Astrocyte of the cerebellum (primary cell): ENCODE measurements around the gene ZNF664.

Experiments used
- DNase-seq: peaks from one replicate; pipeline ENCODE4 v3.0.0-alpha.2; 2011; ENCODE audit warnings: low read depth
- H3K4me3 ChIP-seq: 2 replicates; pipeline ENCODE4 v1.5.1; 2011; ENCODE audit warnings: mild to moderate bottlenecking, low read depth, low read length, moderate library complexity
- in situ Hi-C: cut with HindIII; loops from 2 replicates; pipeline ENCODE4 v1.10.0; 2017; ENCODE audit warnings: low sequenced_read_pairs
- TF ChIP-seq, protein P1 (sequence below): IDR thresholded peaks from 2 replicates; pipeline ENCODE4 v1.5.1; 2012; ENCODE audit warnings: low read length, low read depth, moderate library complexity, mild to moderate bottlenecking; ENCODE audit errors: missing control alignments

Gene ZNF664

DNA sequence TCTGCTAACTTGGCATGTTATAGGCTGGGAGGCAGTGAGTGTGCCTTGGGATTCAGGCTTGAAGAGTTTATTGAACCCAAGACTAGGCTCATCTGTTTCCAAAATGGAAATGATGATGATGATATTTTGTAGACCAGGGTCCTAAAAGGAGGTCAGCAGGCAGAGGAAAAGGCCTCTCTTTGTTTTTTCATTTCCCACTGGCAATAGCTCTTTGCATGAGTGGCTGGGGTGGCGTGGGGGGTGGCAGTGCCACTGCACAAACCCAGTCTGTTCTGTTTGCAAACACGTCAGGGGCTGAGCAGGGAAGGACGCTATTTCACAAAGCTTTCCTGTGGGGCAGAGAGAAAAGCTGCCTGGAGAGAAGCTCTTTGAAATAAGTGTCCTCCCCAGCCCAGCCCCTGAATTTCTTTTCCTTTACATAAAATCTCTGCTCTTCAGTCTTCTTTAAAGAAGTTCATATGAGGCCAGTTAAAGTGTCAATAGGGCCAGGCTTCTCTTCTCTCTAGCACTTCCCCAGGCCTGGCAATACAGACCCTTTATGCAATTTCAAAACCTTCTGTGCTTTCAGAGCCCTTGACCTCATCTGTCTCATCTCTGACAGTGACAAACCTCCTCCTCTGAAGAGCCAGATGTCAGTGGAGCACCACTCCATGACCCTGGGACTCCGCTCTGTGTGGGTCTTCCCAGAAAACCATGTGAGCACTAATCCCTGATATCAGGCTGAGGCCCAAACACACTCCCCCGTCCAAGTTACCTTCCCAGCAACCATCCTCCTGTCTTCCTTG is 72.8 kb downstream of the ZNF664 start:
- DNase-seq: no peak
- TF ChIP-seq, protein P1, sequence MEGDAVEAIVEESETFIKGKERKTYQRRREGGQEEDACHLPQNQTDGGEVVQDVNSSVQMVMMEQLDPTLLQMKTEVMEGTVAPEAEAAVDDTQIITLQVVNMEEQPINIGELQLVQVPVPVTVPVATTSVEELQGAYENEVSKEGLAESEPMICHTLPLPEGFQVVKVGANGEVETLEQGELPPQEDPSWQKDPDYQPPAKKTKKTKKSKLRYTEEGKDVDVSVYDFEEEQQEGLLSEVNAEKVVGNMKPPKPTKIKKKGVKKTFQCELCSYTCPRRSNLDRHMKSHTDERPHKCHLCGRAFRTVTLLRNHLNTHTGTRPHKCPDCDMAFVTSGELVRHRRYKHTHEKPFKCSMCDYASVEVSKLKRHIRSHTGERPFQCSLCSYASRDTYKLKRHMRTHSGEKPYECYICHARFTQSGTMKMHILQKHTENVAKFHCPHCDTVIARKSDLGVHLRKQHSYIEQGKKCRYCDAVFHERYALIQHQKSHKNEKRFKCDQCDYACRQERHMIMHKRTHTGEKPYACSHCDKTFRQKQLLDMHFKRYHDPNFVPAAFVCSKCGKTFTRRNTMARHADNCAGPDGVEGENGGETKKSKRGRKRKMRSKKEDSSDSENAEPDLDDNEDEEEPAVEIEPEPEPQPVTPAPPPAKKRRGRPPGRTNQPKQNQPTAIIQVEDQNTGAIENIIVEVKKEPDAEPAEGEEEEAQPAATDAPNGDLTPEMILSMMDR: no peak
- in situ Hi-C loops: no loop called here

DNA sequence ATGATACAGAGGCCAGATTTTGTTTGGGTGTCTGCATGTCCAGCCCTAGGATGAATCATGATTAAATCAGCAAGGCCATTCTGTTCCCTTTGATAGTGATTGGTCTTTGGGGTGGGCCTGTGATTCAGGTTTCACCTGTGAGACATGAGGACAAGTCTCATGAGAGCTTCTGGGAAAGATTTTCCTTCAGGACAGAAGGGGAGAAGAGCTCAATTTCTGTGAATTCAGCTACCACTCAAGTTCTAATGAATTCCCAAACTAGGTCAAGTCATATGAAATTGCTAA is 73.4 kb downstream of the ZNF664 start:
- DNase-seq: no peak
- TF ChIP-seq, protein P1: no peak
- in situ Hi-C loops: no loop called here
- H3K4me3 ChIP-seq: no peak overlapping the region

More for the DNA sequence above, 72.8 kb downstream of the ZNF664 start:
- no peak overlapping the region for H3K4me3 ChIP-seq

DNA sequence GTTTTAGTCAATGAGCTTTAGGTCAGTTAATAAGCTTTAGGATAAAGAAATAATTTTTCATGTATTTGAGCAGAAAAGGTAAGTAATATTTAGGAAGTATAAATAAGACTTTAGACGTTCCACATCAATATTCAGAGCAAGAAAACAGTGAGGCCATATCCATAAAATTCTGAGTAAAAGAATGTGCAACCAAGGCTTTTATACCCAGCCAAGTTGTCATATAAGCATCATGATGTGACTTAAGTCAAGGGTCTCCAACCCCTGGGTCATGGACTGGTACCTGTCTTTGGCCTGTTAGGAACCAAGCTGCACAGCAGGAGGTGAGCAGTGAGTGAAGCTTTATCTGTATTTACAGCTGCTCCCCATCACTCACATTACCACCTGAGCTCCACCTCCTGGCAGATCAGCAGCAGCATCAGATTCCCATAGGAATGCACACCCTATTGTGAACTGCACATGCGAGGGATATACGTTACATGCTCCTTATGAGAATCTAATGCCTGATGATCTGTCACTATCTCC is 74.1 kb downstream of the ZNF664 start:
- H3K4me3 ChIP-seq: no peak overlapping the region
- TF ChIP-seq, protein P1: no peak
- in situ Hi-C loops: no loop called here
- DNase-seq: no peak

DNA sequence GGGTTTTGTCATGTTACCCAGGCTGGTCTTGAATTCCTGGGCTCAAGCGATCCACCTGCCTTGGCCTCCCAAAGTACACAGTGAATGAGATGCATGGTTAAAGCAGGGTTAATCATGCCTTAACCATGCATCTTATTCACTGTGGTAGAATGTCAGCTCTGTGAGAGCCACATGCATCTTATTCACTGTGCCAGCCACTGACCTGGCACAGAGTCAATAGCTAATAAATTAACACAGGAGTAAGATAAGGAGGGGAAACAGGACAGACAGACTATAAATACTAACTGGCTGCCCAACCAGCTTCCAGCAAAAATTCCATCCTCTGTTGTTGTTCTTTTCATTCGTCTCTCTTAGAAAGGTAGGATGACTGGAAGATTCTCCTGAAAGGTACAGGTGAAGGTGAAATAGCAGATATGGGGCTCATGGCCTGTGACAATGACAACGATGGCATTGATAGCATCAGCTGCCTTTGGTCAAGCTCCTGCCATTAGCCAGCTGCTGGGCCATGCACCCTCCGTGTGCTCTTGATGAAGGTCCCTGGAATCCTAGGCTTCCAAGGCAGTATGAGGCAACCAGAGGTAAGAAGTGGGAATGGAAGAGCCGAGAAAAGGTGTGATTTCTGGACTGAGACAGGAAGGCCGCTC is 76.6 kb downstream of the ZNF664 start:
- H3K4me3 ChIP-seq: no peak overlapping the region
- DNase-seq: no peak
- TF ChIP-seq, protein P1: no peak
- in situ Hi-C loops: no loop called here

DNA sequence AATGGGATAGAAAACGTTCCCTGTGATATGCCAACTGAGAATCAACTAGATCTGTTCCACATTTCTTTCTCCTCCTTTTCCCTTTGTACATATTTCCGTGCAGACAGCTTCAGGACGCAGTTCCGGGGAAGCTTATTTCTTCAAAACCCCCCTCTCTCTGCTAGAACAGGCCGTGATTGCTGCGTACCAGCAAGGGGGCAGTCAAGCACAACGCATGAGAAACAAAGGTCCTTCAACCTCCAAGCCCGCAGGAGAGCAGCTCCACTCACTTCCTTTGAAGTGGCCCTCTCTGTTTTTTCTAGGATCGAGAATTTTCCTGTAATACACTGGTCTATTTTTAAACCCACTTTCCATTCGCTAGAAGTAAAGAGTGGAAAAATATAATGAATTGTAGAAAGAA is 80.8 kb downstream of the ZNF664 start:
- DNase-seq: peak; percentile 68
- in situ Hi-C loops: no loop called here
- TF ChIP-seq, protein P1: peak; percentile 83
- no peak overlapping the region for H3K4me3 ChIP-seq

DNA sequence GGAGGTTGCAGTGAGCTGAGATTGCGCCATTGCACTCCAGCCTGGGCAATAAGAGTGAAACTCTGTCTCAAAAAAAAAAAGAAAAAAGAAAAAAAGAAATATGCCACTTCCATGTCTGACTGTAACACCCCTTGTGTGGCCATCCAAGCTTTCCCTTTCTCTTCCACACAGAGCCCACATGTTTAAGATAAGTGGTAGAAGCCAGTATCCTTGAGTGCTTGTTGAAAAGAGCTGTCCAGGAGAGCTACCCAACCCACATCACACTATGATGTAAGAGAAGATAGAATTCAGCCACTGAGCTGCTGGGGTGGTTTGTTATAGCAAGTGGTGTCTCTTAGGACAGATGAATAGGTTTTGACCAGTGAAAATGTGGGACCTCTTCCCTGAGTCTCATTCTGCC is 82.1 kb downstream of the ZNF664 start:
- no peak for DNase-seq
- H3K4me3 ChIP-seq: no peak overlapping the region
- TF ChIP-seq, protein P1: no peak
- in situ Hi-C loops: no loop called here
